Fibroblast of lung (primary cell): ENCODE results near the gene GLIS1. TPM values are rescaled to one million over a fixed set of nuclear protein-coding genes. Genes with fewer than 3 reads are reported as not detected.

ENCODE experiments used
- DNase-seq, 2 donors: peaks; one replicate each; pipeline versions ENCODE4 v3.0.0 to v3.0.0-alpha.2; 2010; ENCODE audit warnings: low read depth in 2 of 2
- H2AFZ ChIP-seq: 2 replicates; pipeline ENCODE4 v1.5.1; 2012; ENCODE audit warnings: low read length, control low read depth, inconsistent platforms
- H3K27ac ChIP-seq: 2 replicates; pipeline ENCODE4 v1.5.1; 2011; ENCODE audit warnings: low read length, control low read depth; ENCODE audit not compliant: insufficient read depth
- H3K27me3 ChIP-seq: 2 replicates; pipeline ENCODE4 v1.5.1; 2011; ENCODE audit warnings: mild to moderate bottlenecking, low read length; ENCODE audit not compliant: control insufficient read depth, insufficient read depth
- H3K36me3 ChIP-seq: 2 replicates; pipeline ENCODE4 v1.5.1; 2011; ENCODE audit warnings: low read length; ENCODE audit not compliant: control insufficient read depth, insufficient read depth
- H3K4me1 ChIP-seq: 2 replicates; pipeline ENCODE4 v1.5.1; 2011; ENCODE audit warnings: low read length; ENCODE audit not compliant: control insufficient read depth, insufficient read depth; ENCODE audit errors: extremely low read depth
- H3K4me2 ChIP-seq: 2 replicates; pipeline ENCODE4 v1.5.1; 2011; ENCODE audit warnings: low read length, control low read depth; ENCODE audit not compliant: insufficient read depth; ENCODE audit errors: extremely low read depth
- H3K4me3 ChIP-seq, 4 experiments: fragments of 200-600 bp in 1 of 4; sonication (generic) in 1 of 4; replicated peaks in 1 of 4; 2 replicates each; pipeline ENCODE4 v1.5.1; 2011 to 2016; ENCODE audit warnings: low read length in 4 of 4, low read depth in 3 of 4, mild to moderate bottlenecking in 3 of 4, control low read depth in 2 of 4, inconsistent platforms in 1 of 4, mixed read lengths in 1 of 4; ENCODE audit not compliant: insufficient read depth in 1 of 4; ENCODE audit errors: control extremely low read depth in 1 of 4
- H3K79me2 ChIP-seq: 2 replicates; pipeline ENCODE4 v1.5.1; 2012; ENCODE audit warnings: mild to moderate bottlenecking, low read length, inconsistent platforms; ENCODE audit not compliant: control insufficient read depth, insufficient read depth
- H3K9ac ChIP-seq: 2 replicates; pipeline ENCODE4 v1.5.1; 2011; ENCODE audit warnings: mild to moderate bottlenecking, low read length, control low read depth; ENCODE audit not compliant: insufficient read depth
- H3K9me3 ChIP-seq: 2 replicates; pipeline ENCODE4 v1.5.1; 2012; ENCODE audit warnings: low read depth, low read length; ENCODE audit not compliant: control insufficient read depth, insufficient read depth
- H4K20me1 ChIP-seq: 2 replicates; pipeline ENCODE4 v1.5.1; 2011; ENCODE audit warnings: low read length; ENCODE audit not compliant: control insufficient read depth, insufficient read depth; ENCODE audit errors: extremely low read depth
- CTCF ChIP-seq, 2 donors: IDR thresholded peaks in 1 of 2; conservative IDR thresholded peaks in 1 of 2; 1 replicate in 1 of 2; 2 replicates in 1 of 2; pipeline ENCODE4 v1.5.1; 2011 to 2012; ENCODE audit warnings: low read length in 2 of 2, control low read depth in 1 of 2, inconsistent platforms in 1 of 2, low read depth in 1 of 2, mild to moderate bottlenecking in 1 of 2
- EZH2 ChIP-seq: IDR thresholded peaks from 2 replicates; pipeline ENCODE4 v1.5.1; 2012; ENCODE audit warnings: low read length, control low read depth, mild to moderate bottlenecking; ENCODE audit errors: missing control alignments
- polyA plus RNA-seq, 2 donors: library from polyadenylated mRNA; depleted of rRNA in 1 of 2; stranded (reverse) in 1 of 2; unstranded in 1 of 2; fragments of >200 nt; gene quantifications; 2 replicates each; pipeline ENCODE4 v1.2.1, GENCODE V29; 2011 to 2012; ENCODE audit warnings: missing spikeins in 1 of 2
- total RNA-seq: library from RNA; depleted of rRNA; stranded (reverse); fragments of >200 nt; gene quantifications from 2 replicates; pipeline ENCODE4 v1.2.1, GENCODE V29; 2014

The GLIS1 gene
- total and polyA plus RNA-seq, 2 donors (not counting 1 experiment from before 2014, with no cell fraction given), result under 0.01 to 0.05 TPM

DNA sequence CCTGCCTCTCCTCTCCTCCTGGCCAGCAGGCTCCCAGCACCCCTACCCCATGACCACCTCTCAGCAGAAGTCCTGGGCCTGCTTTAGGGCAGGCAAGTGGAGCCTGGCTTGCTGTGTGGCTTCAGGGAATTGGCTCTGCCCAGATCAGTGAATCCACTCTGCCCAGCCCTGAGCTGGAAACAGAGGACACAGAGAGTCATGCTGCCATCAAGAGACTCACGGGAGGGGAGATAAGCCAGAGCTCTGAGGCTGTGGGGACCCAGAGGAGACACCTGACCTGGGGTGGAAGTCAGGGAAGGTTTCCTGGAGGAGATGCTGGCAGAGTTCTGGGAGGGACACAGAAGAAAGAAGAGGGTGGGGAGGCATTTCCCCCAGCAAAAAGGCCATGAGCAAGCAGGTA, 54.2 kb downstream of the GLIS1 start:
- H2AFZ ChIP-seq, result no peak overlapping the region
- H3K27ac ChIP-seq, result no peak overlapping the region
- TF ChIP-seq EZH2 (no peak), CTCF (conservative IDR thresholded peaks at IDR 0.05 in 1 of 2, IDR thresholded peaks at IDR 0.05 in 1 of 2; ENCODE audit: low read depth in 1 of 2, low read length in 2 of 2) (no peak)
- H4K20me1 ChIP-seq, result no peaks in the 10 kb centered on the region
- H3K4me2 ChIP-seq, result peak overlapping the region; percentile 26
- H3K4me3 ChIP-seq, result no peak overlapping the region
- no peaks in the 10 kb centered on the region for H3K79me2 ChIP-seq
- H3K9ac ChIP-seq, result no peak overlapping the region
- DNase-seq, result no peak
- no peaks in the 10 kb centered on the region for H3K36me3 ChIP-seq
- H3K9me3 ChIP-seq, result no peaks in the 10 kb centered on the region
- peaks cover 17% of the 10 kb centered on the region for H3K27me3 ChIP-seq
- no peaks in the 10 kb centered on the region for H3K4me1 ChIP-seq

- Histone ChIP-seq H3K79me2 (no peaks in the 10 kb centered on the region), H3K27ac (no peak overlapping the region), H3K4me3 (no peak overlapping the region), H4K20me1 (no peaks in the 10 kb centered on the region), H3K4me1 (no peaks in the 10 kb centered on the region), H3K36me3 (no peaks in the 10 kb centered on the region), H3K4me2 (no peak overlapping the region), H3K9ac (no peak overlapping the region), H3K9me3 (no peaks in the 10 kb centered on the region), H3K27me3 (peaks cover 17% of the 10 kb centered on the region), H2AFZ (no peak overlapping the region)
- DNase-seq, result no peak
- TF ChIP-seq CTCF (conservative IDR thresholded peaks at IDR 0.05 in 1 of 2, IDR thresholded peaks at IDR 0.05 in 1 of 2; ENCODE audit: low read depth in 1 of 2, low read length in 2 of 2), result peak in 1 of 2 donors; percentile 28
- no peak for TF ChIP-seq EZH2
These were observed 54.8 kb downstream of the GLIS1 start for GRCh38 chr1:53683986-53684740.

DNA sequence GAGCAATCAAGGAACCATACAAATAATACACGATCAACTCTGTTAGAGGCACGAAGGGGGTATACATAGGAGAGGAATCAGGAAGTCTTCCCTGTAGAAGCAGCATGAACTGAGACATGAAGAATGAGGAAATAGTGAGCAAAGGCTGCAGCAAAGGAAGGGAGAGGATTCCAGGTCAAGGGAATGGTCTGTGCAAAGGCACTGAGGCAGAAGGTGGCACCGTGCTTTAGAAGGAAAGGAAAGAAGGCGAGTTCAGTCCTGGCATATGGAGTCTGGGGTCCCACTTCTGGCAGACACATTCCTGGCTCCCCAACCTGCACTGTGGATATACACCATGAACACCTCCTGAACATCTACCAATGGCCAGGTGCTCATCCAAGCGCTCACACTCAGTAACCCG, 56.1 kb downstream of the GLIS1 start:
- Histone ChIP-seq H3K4me3 (no peak overlapping the region), H3K9ac (no peak overlapping the region), H3K27me3 (peaks cover 20% of the 10 kb centered on the region), H3K4me1 (no peaks in the 10 kb centered on the region), H2AFZ (no peak overlapping the region), H3K79me2 (no peaks in the 10 kb centered on the region), H3K36me3 (no peaks in the 10 kb centered on the region), H3K9me3 (no peaks in the 10 kb centered on the region), H3K27ac (no peak overlapping the region), H3K4me2 (no peak overlapping the region), H4K20me1 (no peaks in the 10 kb centered on the region)
- no peak for TF ChIP-seq CTCF (conservative IDR thresholded peaks at IDR 0.05 in 1 of 2, IDR thresholded peaks at IDR 0.05 in 1 of 2; ENCODE audit: low read depth in 1 of 2, low read length in 2 of 2)
- TF ChIP-seq EZH2, result no peak
- no peak for DNase-seq
